ENCODE data around the gene CCDC122.
"Not testable (repeated sequence)": the region's sequence is repeated elsewhere in the genome, so short reads cannot be mapped to it uniquely, and the experiment has no call there.

DNA sequence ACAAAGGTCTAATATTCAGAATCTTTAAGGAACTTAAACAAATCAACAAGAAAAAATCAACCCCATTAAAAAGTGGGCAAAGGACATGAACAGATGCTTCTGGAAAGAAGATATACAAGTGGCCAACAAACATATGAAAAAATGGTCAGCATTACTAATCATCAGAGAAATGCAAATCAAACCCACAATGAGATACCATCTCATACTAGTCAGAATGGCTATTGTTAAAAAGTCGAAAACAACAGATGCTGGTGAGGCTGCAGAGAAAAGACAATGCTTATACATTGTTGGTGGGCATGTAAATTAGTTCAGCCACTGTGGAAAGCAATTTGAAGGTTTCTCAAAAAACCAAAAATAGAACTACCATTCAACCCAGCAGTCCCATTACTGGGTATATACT, 54.9 kb downstream of the CCDC122 start:
- TF ChIP-seq, protein P1, sequence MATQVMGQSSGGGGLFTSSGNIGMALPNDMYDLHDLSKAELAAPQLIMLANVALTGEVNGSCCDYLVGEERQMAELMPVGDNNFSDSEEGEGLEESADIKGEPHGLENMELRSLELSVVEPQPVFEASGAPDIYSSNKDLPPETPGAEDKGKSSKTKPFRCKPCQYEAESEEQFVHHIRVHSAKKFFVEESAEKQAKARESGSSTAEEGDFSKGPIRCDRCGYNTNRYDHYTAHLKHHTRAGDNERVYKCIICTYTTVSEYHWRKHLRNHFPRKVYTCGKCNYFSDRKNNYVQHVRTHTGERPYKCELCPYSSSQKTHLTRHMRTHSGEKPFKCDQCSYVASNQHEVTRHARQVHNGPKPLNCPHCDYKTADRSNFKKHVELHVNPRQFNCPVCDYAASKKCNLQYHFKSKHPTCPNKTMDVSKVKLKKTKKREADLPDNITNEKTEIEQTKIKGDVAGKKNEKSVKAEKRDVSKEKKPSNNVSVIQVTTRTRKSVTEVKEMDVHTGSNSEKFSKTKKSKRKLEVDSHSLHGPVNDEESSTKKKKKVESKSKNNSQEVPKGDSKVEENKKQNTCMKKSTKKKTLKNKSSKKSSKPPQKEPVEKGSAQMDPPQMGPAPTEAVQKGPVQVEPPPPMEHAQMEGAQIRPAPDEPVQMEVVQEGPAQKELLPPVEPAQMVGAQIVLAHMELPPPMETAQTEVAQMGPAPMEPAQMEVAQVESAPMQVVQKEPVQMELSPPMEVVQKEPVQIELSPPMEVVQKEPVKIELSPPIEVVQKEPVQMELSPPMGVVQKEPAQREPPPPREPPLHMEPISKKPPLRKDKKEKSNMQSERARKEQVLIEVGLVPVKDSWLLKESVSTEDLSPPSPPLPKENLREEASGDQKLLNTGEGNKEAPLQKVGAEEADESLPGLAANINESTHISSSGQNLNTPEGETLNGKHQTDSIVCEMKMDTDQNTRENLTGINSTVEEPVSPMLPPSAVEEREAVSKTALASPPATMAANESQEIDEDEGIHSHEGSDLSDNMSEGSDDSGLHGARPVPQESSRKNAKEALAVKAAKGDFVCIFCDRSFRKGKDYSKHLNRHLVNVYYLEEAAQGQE (IDR thresholded peaks at IDR 0.05): not testable (repeated sequence)
- TF ChIP-seq, protein P2, sequence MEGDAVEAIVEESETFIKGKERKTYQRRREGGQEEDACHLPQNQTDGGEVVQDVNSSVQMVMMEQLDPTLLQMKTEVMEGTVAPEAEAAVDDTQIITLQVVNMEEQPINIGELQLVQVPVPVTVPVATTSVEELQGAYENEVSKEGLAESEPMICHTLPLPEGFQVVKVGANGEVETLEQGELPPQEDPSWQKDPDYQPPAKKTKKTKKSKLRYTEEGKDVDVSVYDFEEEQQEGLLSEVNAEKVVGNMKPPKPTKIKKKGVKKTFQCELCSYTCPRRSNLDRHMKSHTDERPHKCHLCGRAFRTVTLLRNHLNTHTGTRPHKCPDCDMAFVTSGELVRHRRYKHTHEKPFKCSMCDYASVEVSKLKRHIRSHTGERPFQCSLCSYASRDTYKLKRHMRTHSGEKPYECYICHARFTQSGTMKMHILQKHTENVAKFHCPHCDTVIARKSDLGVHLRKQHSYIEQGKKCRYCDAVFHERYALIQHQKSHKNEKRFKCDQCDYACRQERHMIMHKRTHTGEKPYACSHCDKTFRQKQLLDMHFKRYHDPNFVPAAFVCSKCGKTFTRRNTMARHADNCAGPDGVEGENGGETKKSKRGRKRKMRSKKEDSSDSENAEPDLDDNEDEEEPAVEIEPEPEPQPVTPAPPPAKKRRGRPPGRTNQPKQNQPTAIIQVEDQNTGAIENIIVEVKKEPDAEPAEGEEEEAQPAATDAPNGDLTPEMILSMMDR (IDR thresholded peaks at IDR 0.05; ENCODE audit: low read depth, low read length, missing input control): not testable (repeated sequence)
- TF ChIP-seq RAD21 (IDR thresholded peaks at IDR 0.05); SP1 (IDR thresholded peaks at IDR 0.05); RXRA (IDR thresholded peaks at IDR 0.05); TAF1 (conservative IDR thresholded peaks at IDR 0.05); GABPA (IDR thresholded peaks at IDR 0.05 in 1 of 2, conservative IDR thresholded peaks at IDR 0.05 in 1 of 2): not testable (repeated sequence)
- TF ChIP-seq, protein P3, sequence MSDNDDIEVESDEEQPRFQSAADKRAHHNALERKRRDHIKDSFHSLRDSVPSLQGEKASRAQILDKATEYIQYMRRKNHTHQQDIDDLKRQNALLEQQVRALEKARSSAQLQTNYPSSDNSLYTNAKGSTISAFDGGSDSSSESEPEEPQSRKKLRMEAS (IDR thresholded peaks at IDR 0.05): not testable (repeated sequence)
- TF ChIP-seq, protein P4, sequence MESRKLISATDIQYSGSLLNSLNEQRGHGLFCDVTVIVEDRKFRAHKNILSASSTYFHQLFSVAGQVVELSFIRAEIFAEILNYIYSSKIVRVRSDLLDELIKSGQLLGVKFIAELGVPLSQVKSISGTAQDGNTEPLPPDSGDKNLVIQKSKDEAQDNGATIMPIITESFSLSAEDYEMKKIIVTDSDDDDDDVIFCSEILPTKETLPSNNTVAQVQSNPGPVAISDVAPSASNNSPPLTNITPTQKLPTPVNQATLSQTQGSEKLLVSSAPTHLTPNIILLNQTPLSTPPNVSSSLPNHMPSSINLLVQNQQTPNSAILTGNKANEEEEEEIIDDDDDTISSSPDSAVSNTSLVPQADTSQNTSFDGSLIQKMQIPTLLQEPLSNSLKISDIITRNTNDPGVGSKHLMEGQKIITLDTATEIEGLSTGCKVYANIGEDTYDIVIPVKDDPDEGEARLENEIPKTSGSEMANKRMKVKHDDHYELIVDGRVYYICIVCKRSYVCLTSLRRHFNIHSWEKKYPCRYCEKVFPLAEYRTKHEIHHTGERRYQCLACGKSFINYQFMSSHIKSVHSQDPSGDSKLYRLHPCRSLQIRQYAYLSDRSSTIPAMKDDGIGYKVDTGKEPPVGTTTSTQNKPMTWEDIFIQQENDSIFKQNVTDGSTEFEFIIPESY (IDR thresholded peaks at IDR 0.05): not testable (repeated sequence)

All from liver (tissue), 3 donors.